DMS114 treated with DMSO at 0.1 percent for 48 hours (cell line): ENCODE data around the gene INSYN2A.

Experiments
- DNase-seq: peaks from one replicate; lab custom pipeline; 2025; ENCODE audit not compliant: unreplicated experiment; lab: John Stamatoyannopoulos, UW

INSYN2A gene

DNA sequence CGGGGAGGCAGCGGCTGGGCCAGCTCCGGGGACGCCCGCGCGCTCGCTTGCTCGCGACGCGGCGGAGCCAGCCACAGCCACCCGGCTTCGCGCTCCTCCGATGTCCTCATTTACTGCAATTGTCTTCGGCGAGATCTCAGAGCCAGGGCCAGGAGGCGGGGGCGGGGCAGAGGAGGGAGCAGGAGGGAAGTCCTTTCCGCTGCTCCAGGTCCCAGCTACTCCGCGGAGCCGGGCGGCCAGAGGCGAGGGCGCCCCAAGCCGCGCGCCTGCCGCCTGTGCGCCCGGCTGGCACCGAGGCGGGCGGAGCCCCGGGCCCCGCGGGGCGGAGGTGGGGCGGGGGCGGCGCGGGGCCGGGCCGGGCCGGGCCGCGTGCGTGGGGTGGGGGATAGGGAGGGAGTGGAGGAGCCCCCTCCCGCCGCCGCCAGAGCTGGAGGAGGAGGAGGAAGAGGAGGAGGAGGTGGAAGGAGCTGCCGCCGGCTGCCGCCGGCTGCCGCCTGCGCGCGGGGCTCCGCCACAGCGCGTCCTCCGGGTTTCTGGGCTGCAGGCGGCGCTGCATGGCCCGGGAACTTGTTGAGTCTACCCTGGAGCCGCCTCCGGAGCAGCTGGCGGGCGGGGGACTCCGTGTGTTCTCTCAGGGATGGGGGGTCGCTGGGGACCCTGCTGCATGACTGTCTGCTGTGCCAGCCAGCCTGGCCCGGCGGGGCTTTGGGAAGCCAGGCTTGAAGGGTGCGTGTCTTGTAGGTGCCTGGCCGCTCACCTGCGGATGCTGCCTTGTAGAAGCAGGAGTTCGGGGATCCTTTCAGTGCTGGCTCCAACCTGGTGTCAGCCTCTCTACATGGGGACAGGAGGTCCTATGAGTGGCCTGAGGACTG, at the start of gene INSYN2A:
INSYN2A (minus strand) TSS at position 310 of the 872 bp plus-strand sequence. CDS start 20,196 bp downstream, outside the sequence.
- DNase-seq = peak; percentile 11

- no peak for DNase-seq
Measured at GRCh38 chr10:127245456-127245855, 49.1 kb upstream of the INSYN2A start.

- DNase-seq = peak; percentile 36
Measured at GRCh38 chr10:127243490-127244272, 47.3 kb upstream of the INSYN2A start.

- no peak for DNase-seq
Measured at GRCh38 chr10:127242914-127243313, 46.5 kb upstream of the INSYN2A start.

DNA sequence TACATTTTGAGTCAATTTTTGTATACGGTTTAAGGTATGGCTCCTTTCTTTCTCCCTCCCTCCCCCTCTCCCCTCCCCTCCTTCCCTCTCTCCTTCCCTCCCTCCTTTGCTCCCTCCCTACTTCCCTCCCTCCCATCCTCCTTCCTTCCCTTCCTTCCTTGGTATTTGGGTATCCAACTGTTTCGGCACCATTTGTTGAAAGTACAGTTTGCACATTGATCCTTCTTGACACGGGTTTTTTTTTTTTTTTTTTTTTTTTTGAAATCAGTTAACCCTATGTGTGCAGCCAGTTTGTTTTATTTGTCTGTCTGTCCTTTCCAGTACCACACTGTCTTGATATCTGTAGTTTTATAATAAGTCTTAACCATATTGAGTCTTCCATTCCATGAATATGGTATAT, 39.9 kb upstream of the INSYN2A start:
- no peak for DNase-seq

GRCh38 chr10:127234306-127234800, 38.0 kb upstream of the INSYN2A start:
- DNase-seq = no peak

DNA sequence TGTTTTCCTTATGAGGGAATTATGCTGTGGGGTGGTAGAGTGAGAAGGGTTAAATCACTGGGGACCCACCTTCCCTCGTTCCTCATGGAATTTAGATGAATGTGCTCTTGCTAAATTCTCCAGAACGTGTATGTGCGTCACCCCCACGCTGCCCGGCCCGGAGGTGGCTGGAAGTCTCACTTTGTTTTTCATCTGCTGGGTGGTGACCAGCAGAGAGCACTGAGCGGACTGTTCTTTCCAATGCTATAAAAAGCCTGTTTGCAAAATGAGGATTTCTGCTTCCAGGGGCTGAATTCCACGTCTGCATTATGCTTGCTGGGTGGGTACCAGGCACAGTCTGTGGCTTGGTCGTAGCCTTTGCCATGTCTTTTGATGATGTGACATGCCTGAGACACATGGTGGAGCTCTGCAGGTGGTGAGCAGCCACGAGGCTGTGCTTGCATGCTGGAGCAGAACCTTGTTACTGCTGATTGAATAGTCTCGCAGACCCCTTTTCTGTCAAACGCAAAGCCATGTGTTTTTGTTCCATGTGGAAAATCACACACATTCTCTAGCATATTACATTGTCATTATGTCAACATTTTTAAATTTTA, 31.9 kb upstream of the INSYN2A start:
- no peak for DNase-seq

DNA sequence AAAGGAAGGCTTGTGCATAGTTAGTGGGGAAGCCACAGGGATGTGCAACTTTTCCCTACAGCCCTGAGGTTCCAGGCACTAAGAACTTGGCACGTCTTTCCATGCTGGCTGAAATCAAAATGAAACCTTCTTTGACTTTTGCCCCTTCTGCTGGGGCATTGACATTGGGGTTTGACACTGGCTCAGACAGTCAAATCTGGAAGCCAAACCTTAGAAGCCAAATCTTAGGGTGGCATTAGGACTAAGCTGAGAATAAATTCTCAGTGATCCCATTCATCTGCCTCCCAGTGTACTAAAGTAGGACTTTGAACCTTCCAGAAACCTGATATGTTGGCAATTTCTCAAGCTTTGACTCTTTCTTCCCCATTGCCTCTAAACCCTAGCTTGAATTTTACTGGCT, 31.3 kb upstream of the INSYN2A start:
- DNase-seq = no peak

GRCh38 chr10:127227027-127227426, 30.6 kb upstream of the INSYN2A start:
- no peak for DNase-seq

GRCh38 chr10:127221281-127221680, 24.9 kb upstream of the INSYN2A start:
- no peak for DNase-seq

GRCh38 chr10:127218658-127219057, 22.3 kb upstream of the INSYN2A start:
- DNase-seq = no peak

DNA sequence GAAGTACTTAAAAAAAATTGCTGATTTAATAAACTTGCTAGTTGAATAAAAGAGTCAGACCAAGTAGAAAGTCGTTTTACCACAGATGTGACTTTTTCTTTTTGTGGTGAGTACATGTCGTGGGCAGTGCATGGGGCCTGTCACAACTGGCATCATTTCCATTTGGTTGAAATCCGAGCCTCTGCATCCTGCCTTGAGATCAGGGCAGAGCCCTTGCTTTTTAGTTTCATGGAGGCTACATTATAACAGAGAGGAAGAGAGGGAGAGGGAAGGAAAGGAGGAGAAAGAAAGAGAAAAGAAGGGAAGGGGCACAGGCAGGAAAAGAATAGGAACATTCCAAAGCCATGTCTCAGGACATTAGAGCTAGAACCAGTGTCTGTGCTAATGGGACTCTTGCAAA, 20.4 kb upstream of the INSYN2A start:
- no peak for DNase-seq

- no peak for DNase-seq
Measured at GRCh38 chr10:127216274-127216673, 19.9 kb upstream of the INSYN2A start.

DNA sequence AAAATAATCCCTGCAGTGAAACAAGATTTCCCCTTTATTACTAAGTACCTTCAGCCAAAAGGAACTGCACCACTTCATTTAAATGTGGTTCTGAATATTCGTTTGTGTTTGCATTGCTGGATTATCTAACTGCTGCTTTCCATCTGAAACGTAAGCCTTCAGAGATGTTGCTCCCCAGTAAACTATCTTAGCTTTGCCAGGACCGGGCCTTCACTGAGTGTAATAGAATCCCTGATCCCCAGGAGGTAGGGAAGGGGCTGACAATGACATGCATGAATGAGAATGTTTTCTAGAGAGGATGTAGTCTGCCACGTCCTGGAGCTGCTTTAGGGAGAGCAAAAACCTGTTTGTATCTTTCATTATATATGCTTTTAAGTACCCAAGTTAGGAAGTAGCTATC, 19.5 kb upstream of the INSYN2A start:
- DNase-seq = no peak

DNA sequence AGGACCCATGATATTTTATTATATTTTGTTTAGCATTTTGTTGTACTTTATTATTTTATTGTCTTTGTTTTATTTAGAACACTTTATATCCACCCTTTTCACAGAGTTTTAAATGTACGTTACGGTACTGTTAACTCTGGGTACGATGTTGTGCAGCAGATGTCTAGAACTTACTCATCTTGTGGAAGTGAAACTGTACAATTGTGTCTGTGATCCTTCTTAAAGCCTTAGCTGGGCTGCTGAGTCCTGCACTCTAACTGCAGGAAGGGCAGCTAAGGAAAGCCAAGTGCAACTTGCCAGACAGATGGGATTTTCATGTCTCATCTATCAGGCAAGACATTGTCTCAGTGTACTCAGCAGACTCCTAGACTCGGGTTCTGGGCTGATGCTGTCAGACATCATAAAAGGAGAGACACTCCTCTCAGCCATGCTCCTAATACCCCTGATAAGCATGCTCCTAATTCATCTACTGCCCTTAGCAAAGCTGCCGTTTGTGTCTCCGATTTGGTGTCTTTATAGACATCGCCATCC, 14.6 kb upstream of the INSYN2A start:
- DNase-seq = no peak

DNA sequence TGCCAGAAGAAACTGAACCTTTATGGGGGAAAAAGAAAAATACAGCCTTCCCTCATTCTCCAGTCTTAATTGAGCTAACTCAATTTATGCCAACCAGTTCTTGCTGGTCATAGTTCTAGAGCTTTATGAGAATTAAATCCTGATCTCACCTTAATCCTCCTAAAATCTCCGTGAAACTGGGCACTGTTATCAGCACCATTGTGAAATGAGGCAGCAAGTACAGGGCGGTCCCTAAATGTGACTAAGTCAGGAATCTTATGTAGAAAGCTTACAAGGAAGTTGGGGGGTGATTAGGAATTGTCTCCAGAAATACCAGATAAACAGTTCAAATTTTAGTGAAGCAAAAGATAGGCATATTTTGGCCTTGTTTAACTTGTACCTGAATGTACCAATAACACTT, 10.7 kb upstream of the INSYN2A start:
- no peak for DNase-seq

DNA sequence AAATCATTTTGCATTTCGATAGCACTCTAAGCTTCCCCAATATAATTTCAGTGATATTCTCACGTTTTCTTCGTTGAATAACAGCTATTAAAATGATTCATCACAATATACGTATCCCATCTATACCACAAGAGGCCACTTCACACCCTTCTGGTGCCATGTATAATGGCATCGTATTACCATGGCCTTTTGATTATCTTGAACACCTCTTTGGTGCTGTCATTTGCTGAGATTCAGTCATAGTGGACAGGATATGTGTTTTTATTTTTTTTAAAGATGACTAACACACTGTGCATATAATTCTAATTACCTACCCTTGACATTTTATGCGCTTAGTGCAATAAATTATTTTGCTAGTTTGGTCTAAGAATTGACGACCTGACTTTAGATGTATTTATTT, 6.7 kb upstream of the INSYN2A start:
- DNase-seq = no peak

- no peak for DNase-seq
Measured at GRCh38 chr10:127200646-127201045, 4.3 kb upstream of the INSYN2A start.

DNA sequence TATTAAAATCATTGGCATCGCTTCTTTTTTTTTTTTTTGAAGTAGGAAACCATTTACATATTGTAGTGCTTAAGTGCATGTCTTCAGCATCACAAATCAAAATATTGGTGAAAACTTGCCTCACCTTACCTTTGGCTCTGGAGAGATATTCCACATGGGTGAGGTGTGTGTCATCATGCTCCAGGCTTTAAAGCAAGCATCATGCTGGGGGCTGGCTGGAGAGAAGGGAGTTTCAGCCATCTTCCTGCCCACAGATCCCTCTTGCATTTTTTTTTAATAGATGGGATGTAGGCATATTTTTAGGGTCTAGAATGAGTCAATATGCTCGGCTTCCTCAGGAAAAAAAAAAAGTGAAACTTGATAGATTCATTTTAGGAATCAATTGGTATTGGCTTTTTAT, 2.3 kb upstream of the INSYN2A start:
- DNase-seq = no peak

DNA sequence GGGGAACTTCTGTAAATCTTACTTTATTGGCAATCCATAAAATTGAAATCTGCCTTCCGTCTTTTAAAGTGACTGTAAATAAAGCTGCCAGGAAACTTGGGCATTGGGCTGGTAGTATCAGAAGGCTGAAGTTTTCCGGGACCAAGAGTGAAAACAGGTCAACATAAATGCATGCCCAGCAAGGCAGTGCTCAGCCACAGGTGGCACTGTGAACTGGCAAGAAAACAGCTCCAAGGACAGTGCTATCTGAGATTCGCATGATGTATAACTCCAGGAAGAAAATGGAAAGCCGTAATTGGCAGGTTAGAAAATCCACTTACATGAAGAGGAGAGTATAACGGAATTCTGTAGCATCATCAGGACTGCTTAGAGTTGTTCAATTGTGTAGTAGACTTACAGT, 1.9 kb upstream of the INSYN2A start:
- DNase-seq = peak; percentile 7

DNA sequence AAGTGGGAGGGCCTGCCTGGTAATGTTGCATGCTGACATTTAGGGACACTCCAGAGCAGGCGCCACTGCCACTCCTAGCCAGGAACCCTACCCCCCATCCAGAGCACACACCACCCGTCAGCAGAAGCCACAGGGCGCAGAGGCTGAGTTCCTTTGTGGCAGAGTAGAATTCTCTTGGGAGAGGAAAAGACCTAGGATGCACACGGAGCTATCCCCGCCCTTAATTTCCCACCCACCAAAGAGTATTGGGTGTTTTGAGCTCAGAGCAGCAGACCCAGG, 702 bp upstream of the INSYN2A start:
- DNase-seq = no peak
